BE2C (cell line): ENCODE data around the gene SGCA.

ENCODE experiments used
- DNase-seq: peaks from one replicate; pipeline ENCODE4 v3.0.0-alpha.2; 2020
- H3K27me3 ChIP-seq: fragments of 250-450 bp; sonication (Bioruptor Pico); 2 replicates; pipeline ENCODE4 v1.5.1; 2020; ENCODE audit warnings: mild to moderate bottlenecking
- H3K36me3 ChIP-seq: fragments of 250-450 bp; sonication (Bioruptor Pico); 2 replicates; pipeline ENCODE4 v1.5.1; 2020; ENCODE audit warnings: mild to moderate bottlenecking
- H3K4me1 ChIP-seq: fragments of 250-450 bp; sonication (Bioruptor Pico); 2 replicates; pipeline ENCODE4 v1.5.1; 2020
- H3K4me3 ChIP-seq: 2 replicates; pipeline ENCODE4 v1.5.1; 2011; ENCODE audit warnings: low read depth, low read length
- H3K9me3 ChIP-seq: fragments of 250-450 bp; sonication (Bioruptor Pico); 2 replicates; pipeline ENCODE4 v1.5.1; 2020
- CTCF ChIP-seq: IDR thresholded peaks from 2 replicates; pipeline ENCODE4 v1.5.1; 2012; ENCODE audit warnings: mild to moderate bottlenecking, low read depth, low read length

Gene SGCA

DNA sequence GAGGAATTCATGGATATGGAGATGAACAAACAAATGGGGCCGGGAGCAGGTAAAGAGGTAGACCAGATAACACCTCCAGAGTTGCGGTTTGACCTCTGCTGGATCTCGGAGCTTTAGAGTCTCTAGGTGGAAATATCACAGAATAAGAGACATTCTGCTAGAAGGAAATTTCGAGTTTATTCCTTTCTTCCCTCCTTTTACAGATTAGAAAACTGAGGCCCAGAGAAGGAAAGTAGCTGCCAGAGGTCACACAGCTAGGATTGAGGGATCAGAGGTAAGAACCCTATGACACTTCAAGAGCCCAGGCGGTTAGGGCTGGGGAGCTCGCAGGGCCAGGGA is 43.3 kb downstream of the SGCA start:
- no peaks in the 10 kb centered on the region for H3K27me3 ChIP-seq
- no peaks in the 10 kb centered on the region for H3K36me3 ChIP-seq
- H3K4me1 ChIP-seq: peaks cover 38% of the 10 kb centered on the region
- H3K4me3 ChIP-seq: no peak overlapping the region
- H3K9me3 ChIP-seq: no peaks in the 10 kb centered on the region
- no peak for DNase-seq
- no peak for TF ChIP-seq CTCF

- Histone ChIP-seq H3K9me3 (no peaks in the 10 kb centered on the region), H3K4me1 (peaks cover 38% of the 10 kb centered on the region), H3K36me3 (no peaks in the 10 kb centered on the region), H3K27me3 (no peaks in the 10 kb centered on the region), H3K4me3 (peak overlapping the region; percentile 14)
- TF ChIP-seq CTCF: no peak
- DNase-seq: peak; percentile 92
Observed at GRCh38 chr17:50209472-50210239, 43.9 kb downstream of the SGCA start.

GRCh38 chr17:50210240-50211225 is 44.7 kb downstream of the SGCA start:
- H3K36me3 ChIP-seq: no peaks in the 10 kb centered on the region
- H3K9me3 ChIP-seq: no peaks in the 10 kb centered on the region
- H3K4me1 ChIP-seq: peaks cover 38% of the 10 kb centered on the region
- TF ChIP-seq CTCF: no peak
- no peaks in the 10 kb centered on the region for H3K27me3 ChIP-seq
- peak; percentile 89 for DNase-seq
- peak overlapping the region; percentile 14 for H3K4me3 ChIP-seq

GRCh38 chr17:50211249-50212120 is 45.7 kb downstream of the SGCA start:
- Histone ChIP-seq H3K36me3 (no peaks in the 10 kb centered on the region), H3K4me3 (no peak overlapping the region), H3K9me3 (no peaks in the 10 kb centered on the region), H3K27me3 (no peaks in the 10 kb centered on the region), H3K4me1 (peaks cover 38% of the 10 kb centered on the region)
- DNase-seq: no peak
- TF ChIP-seq CTCF: no peak

DNA sequence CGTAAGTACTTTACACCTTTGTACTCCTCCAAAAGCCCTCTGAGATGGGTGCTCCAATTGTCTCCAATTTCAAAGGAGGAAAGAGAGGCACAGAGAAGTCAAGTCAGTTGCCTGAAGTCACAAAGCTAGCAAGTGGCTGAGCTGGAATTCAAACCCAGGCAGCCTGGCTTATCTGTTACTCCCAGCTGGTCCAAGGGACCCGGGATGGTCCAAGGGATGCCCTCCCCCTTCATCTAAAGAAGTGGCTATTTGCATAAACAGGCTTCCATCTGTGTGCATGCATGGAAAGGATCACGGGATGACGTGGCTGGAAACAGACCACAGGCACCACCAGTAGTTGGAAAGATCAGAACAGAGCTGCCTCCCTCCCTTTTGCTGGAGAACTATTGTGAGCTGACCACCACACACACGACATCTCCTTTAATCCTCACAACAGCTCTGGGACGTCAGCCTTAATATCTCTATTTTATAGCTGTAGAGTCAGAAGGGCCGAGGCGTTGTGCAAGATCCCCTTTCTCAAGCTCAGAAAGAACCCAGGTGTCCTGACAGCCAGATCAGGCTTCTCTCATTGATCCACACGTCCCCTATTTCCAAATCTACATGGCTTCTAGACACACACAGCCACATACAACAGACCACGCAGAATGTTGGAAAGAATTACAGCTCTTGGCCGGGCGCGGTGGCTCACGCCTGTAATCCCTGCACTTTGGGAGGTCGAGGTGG is 46.5 kb downstream of the SGCA start:
- H3K4me3 ChIP-seq: no peak overlapping the region
- no peak for DNase-seq
- peaks cover 37% of the 10 kb centered on the region for H3K4me1 ChIP-seq
- no peak for TF ChIP-seq CTCF
- no peaks in the 10 kb centered on the region for H3K27me3 ChIP-seq
- H3K36me3 ChIP-seq: no peaks in the 10 kb centered on the region
- no peaks in the 10 kb centered on the region for H3K9me3 ChIP-seq
